Activated naive CD4-positive, alpha-beta T cell treated with Interleukin-2 at 50 U/mL for 16 hours (primary cell): ENCODE data around the gene SCAMP4.

ENCODE experiments used
- DNase-seq: peaks from one replicate; pipeline ENCODE4 v3.0.0-alpha.2; 2020

Gene SCAMP4

DNA sequence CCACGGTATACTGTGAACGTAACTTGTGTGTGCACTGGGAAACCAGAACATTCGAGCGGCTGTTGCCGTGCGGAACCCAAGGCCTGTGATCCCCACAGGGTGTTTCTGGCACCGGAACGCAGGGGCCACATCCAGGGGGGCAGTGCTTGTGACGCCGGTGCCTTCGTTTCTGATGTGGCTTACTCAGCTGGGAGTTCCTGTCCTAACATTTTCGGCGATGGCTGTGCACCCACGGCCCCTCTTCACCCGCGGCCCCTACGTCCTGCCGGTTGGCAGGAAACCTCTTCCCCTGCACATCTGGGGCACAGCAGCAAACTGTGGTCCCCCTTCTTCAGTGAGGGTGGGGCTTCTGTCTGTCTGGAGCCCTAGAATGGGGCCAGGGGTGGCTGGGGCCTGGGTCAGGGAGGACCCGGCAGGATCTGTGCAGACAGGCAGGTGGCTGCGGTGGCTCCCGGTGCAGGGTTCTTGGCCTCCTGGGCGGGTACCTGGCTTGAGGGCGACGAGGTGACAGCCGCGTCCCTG is 61.9 kb downstream of the SCAMP4 start:
- peak; percentile 15 for DNase-seq

GRCh38 chr19:1968279-1969175 is 63.3 kb downstream of the SCAMP4 start:
- no peak for DNase-seq

DNA sequence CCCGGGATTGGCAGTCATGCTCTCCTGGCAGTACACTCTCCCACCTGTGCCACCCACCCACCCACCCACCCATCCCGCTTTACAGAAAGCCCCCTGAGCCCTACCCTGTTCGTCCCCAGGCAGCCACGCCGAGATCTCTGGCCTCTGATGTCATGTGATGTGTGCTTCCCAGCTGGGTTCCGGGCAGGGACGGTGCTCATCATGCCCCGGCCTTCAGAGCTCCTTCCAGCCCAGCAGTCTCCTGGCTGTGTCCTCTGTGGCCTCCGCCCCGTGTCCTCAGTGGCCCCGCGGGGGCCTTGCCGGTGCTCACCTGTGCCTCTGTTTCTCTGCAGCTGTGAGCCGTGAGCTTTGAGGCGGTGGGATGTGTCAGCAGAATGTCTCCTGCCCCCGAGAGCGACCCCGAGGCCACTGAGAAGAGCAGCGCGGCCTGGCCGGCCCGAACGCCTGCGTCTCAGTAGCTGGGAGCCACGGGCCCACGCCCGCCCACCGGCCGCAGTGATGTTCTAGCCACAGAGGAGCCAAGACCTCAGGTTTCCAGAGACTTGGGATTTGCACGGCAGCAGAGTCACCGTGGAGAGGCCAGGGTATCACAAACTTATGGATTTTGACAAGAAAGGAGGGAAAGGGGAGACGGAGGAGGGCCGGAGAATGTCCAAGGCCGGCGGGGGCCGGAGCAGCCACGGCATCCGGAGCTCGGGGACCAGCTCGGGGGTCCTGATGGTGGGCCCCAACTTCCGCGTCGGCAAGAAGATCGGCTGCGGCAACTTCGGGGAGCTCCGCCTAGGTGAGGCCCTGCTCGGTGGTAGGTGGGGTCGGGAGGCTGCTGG is 64.2 kb downstream of the SCAMP4 start:
- DNase-seq = no peak

GRCh38 chr19:1970003-1970805 is 65.0 kb downstream of the SCAMP4 start:
- no peak for DNase-seq

GRCh38 chr19:1970806-1971502 is 65.8 kb downstream of the SCAMP4 start:
- DNase-seq = no peak

DNA sequence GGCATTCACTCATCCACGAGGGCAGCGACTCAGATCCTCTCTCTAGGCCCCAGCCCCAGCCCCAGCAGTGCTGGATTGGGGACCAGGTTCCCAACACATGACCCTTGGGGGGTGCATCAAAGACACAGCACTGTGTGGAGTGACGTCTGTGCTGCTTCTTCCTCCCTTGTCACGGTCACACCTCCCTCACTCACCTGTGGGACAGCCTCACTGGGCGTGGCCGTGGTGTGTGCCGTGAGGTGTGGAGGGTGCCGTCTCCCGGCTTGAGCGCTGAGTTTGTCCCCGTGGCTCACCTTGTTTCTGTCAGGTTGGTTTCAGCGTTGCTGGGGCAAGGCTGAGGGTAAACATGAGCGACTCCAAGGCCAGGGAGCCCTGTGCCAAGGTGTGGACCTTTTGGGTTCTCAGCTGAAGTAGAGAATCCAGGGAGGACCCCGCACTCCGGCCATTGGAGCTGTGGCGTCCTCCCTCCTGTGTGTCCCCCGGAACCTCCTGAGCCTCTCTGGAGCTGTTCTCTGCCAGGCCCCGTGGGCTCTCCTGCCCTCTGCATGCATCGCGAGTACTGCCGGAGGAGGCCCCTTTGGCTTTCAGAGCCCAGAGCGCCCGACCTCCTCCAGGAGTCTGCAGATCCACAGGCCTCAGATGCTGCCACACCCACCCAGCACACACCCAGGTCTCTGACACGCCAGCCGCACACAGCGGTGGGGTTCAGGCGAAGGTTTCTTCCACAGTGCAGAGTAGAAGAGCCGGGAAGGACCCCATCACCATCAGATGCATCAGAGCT is 69.4 kb downstream of the SCAMP4 start:
- no peak for DNase-seq

DNA sequence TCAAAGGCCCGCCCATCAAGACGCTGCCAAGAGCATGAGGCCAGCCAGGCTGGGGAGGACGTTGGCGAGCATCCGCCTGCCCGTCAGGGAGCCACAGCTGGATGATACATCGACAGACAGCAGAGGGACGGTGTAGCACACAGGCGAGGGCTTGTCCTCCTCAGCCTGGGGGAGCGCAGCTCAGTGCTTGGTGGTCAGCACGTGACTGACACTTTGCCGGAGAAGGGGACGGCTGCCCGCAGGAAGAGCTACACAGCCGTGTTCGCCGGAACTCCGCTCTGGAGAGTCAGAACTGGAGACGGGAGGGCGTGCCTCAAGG is 69.9 kb downstream of the SCAMP4 start:
- DNase-seq = no peak
